ENCODE measurements around the gene CST3. TPM values are rescaled to one million over a fixed set of nuclear protein-coding genes. Genes with fewer than 3 reads are reported as not detected.

The CST3 gene
- total RNA-seq, 1 experiment from 2014 or later: 158 TPM

DNA sequence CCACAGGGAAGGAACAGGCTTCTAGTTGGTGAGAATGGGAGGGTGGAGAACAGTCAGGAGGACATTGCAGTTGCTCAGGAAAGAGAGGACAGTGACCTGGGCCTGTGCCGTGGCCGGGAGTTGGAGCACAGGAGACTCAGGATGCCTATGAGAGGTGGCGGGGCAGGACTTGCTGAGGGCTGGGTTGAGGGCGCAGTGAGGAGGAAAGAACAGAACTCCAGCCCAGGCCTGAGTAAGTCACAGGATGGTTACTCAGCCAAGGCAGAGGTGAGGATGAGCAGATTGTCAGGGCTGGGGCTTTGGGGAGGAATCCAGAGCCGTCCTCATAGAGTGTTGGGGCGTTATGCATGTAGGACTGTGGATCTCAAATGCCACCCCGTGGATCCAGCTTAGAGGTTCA is 29.9 kb upstream of the CST3 start:
- H3K27ac ChIP-seq (ENCODE audit: low read length): no peak overlapping the region
- DNase-seq (ENCODE audit: low read depth, low spot score) (no peak), ATAC-seq (no peak)
- no peaks in the 10 kb centered on the region for H3K27me3 ChIP-seq (ENCODE audit: control insufficient read depth, insufficient read depth, low read length)
- BruUV-seq (replicated peaks): no TSS peak
- ChIA-PET CTCF (interaction anchor here (1.3 kb wide), 1 partner anchor 204 kb away, joined by 3 read pairs; no protein-coding TSS in a partner anchor), POLR2A (no interaction called here)
- no peak overlapping the region for H3K4me3 ChIP-seq (ENCODE audit: low read depth in 2 of 2, low read length in 2 of 2)
- H3K4me1 ChIP-seq (ENCODE audit: control insufficient read depth, insufficient read depth, low read length): no peaks in the 10 kb centered on the region
- intact Hi-C loops (cut with micrococcal nuclease; ENCODE audit: unreplicated experiment): loop anchor here (5.0 kb wide), 1 partner anchor 330 kb away; no protein-coding TSS in a partner anchor
- no peaks in the 10 kb centered on the region for H3K9me3 ChIP-seq (ENCODE audit: control insufficient read depth, insufficient read depth, low read depth, low read length)
- TF ChIP-seq POLR2AphosphoS5 (IDR thresholded peaks at IDR 0.05; ENCODE audit: low read depth, low read length) (no peak), TCF7L2 (IDR thresholded peaks at IDR 0.05; ENCODE audit: low read depth, low read length) (no peak), SIN3A (IDR thresholded peaks at IDR 0.05; ENCODE audit: borderline replicate concordance, insufficient read depth, low read depth, low read length) (no peak)
- TF ChIP-seq, protein P1, sequence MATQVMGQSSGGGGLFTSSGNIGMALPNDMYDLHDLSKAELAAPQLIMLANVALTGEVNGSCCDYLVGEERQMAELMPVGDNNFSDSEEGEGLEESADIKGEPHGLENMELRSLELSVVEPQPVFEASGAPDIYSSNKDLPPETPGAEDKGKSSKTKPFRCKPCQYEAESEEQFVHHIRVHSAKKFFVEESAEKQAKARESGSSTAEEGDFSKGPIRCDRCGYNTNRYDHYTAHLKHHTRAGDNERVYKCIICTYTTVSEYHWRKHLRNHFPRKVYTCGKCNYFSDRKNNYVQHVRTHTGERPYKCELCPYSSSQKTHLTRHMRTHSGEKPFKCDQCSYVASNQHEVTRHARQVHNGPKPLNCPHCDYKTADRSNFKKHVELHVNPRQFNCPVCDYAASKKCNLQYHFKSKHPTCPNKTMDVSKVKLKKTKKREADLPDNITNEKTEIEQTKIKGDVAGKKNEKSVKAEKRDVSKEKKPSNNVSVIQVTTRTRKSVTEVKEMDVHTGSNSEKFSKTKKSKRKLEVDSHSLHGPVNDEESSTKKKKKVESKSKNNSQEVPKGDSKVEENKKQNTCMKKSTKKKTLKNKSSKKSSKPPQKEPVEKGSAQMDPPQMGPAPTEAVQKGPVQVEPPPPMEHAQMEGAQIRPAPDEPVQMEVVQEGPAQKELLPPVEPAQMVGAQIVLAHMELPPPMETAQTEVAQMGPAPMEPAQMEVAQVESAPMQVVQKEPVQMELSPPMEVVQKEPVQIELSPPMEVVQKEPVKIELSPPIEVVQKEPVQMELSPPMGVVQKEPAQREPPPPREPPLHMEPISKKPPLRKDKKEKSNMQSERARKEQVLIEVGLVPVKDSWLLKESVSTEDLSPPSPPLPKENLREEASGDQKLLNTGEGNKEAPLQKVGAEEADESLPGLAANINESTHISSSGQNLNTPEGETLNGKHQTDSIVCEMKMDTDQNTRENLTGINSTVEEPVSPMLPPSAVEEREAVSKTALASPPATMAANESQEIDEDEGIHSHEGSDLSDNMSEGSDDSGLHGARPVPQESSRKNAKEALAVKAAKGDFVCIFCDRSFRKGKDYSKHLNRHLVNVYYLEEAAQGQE (IDR thresholded peaks at IDR 0.05; ENCODE audit: insufficient read depth in 1 of 2, low read depth in 2 of 2, low read length in 1 of 2): no peak
- H3K36me3 ChIP-seq (ENCODE audit: control insufficient read depth, insufficient read depth, low read length): no peaks in the 10 kb centered on the region
- in situ Hi-C loops (cut with HindIII; ENCODE audit: low pct_unique_long_range_greater_than_20kb, low sequenced_read_pairs): no loop called here

DNA sequence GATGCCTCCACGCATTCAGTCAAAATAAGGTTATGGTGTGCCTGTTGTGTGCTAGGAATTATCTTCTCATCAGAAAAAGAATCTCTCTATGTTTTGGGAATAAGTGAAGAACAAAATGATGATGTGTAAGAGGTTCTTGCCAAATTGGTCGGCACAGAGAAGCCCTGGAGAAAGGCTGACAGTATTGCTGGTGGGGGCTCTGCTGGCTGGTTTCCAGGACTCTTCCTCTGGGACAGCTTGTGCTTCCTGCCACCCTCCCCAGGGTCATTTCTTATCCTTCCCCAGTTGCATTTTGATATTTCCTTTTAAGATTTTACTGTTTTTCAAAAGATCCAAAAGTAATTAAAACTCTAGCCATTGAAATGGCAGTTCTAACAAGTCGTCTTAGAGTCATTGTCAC is 28.9 kb upstream of the CST3 start:
- no peak for TF ChIP-seq SIN3A (IDR thresholded peaks at IDR 0.05; ENCODE audit: borderline replicate concordance, insufficient read depth, low read depth, low read length)
- Histone ChIP-seq H3K27me3 (ENCODE audit: control insufficient read depth, insufficient read depth, low read length) (no peaks in the 10 kb centered on the region), H3K9me3 (ENCODE audit: control insufficient read depth, insufficient read depth, low read depth, low read length) (no peaks in the 10 kb centered on the region), H3K4me3 (ENCODE audit: low read depth in 2 of 2, low read length in 2 of 2) (no peak overlapping the region), H3K4me1 (ENCODE audit: control insufficient read depth, insufficient read depth, low read length) (no peaks in the 10 kb centered on the region), H3K36me3 (ENCODE audit: control insufficient read depth, insufficient read depth, low read length) (no peaks in the 10 kb centered on the region), H3K27ac (ENCODE audit: low read length) (no peak overlapping the region)
- ChIA-PET POLR2A (no interaction called here), CTCF (no interaction called here)
- no peak for DNase-seq (ENCODE audit: low read depth, low spot score)
- BruUV-seq (replicated peaks): no TSS peak
- intact Hi-C loops (cut with micrococcal nuclease; ENCODE audit: unreplicated experiment) (loop anchor here (5.0 kb wide), 1 partner anchor 331 kb away; no protein-coding TSS in a partner anchor), in situ Hi-C loops (cut with HindIII; ENCODE audit: low pct_unique_long_range_greater_than_20kb, low sequenced_read_pairs) (no loop called here)
- ATAC-seq: no peak

DNA sequence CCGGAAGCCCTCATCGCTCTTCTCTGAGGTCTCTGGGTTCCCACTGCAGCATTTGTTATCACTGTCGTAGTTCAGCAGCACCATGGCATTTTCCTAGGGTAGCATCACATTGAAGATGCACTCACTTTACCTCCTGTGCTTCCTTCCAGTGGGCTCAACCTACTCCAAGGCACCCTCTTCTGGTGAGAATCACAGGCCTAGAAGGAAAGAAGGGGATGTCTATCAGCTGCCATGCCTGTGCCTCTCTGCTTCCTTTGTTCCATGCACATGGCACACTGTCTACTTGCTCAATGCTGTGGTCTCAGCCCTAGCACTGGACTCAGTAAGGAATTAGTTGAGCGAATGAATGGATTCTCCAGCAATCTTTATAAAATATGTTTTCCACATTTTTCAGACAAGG is 28.4 kb upstream of the CST3 start:
- TF ChIP-seq, protein P2, sequence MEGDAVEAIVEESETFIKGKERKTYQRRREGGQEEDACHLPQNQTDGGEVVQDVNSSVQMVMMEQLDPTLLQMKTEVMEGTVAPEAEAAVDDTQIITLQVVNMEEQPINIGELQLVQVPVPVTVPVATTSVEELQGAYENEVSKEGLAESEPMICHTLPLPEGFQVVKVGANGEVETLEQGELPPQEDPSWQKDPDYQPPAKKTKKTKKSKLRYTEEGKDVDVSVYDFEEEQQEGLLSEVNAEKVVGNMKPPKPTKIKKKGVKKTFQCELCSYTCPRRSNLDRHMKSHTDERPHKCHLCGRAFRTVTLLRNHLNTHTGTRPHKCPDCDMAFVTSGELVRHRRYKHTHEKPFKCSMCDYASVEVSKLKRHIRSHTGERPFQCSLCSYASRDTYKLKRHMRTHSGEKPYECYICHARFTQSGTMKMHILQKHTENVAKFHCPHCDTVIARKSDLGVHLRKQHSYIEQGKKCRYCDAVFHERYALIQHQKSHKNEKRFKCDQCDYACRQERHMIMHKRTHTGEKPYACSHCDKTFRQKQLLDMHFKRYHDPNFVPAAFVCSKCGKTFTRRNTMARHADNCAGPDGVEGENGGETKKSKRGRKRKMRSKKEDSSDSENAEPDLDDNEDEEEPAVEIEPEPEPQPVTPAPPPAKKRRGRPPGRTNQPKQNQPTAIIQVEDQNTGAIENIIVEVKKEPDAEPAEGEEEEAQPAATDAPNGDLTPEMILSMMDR (IDR thresholded peaks at IDR 0.05): 0 out of 2 replicates have a peak, but pooled peaks have one; percentile 3
- no peak for TF ChIP-seq POLR2AphosphoS5 (IDR thresholded peaks at IDR 0.05; ENCODE audit: low read depth, low read length)
- H3K27me3 ChIP-seq (ENCODE audit: control insufficient read depth, insufficient read depth, low read length): no peaks in the 10 kb centered on the region
- no TSS peak for BruUV-seq (replicated peaks)

More for the DNA sequence above, 28.4 kb upstream of the CST3 start:
- in situ Hi-C loops (cut with HindIII; ENCODE audit: low pct_unique_long_range_greater_than_20kb, low sequenced_read_pairs) (no loop called here), intact Hi-C loops (cut with micrococcal nuclease; ENCODE audit: unreplicated experiment) (loop anchor here (5.0 kb wide), 1 partner anchor 331 kb away; no protein-coding TSS in a partner anchor)
- H3K4me1 ChIP-seq (ENCODE audit: control insufficient read depth, insufficient read depth, low read length): no peaks in the 10 kb centered on the region
- H3K36me3 ChIP-seq (ENCODE audit: control insufficient read depth, insufficient read depth, low read length): no peaks in the 10 kb centered on the region
- H3K4me3 ChIP-seq (ENCODE audit: low read depth in 2 of 2, low read length in 2 of 2): no peak overlapping the region
- H3K27ac ChIP-seq (ENCODE audit: low read length): no peak overlapping the region
- ATAC-seq (no peak), DNase-seq (ENCODE audit: low read depth, low spot score) (no peak)
- CTCF ChIA-PET: no interaction called here
- no peaks in the 10 kb centered on the region for H3K9me3 ChIP-seq (ENCODE audit: control insufficient read depth, insufficient read depth, low read depth, low read length)
- POLR2A ChIA-PET: no interaction called here
